ENCODE data around the gene WWC1. TPM values are rescaled to one million over a fixed set of nuclear protein-coding genes. Genes with fewer than 3 reads are reported as not detected.

The WWC1 gene
- total RNA-seq, 2 donors from 2014 or later, result 40.0 to 49.4 TPM

- no peaks in the 10 kb centered on the region for H3K9me3 ChIP-seq
- no peaks in the 10 kb centered on the region for H3K36me3 ChIP-seq (replicated peaks in 1 of 2; ENCODE audit: insufficient read depth in 1 of 2, low read depth in 2 of 2)
- no peak for DNase-seq
- 84 to 86% methylated on average over 3 of the region's 3 CpGs for WGBS, 2 donors
- H3K27me3 ChIP-seq, result no peaks in the 10 kb centered on the region
- intact Hi-C loops (cut with DNase I), result no loop called here
- ATAC-seq, result no peak
- H3K4me1 ChIP-seq, result peaks cover 42% of the 10 kb centered on the region
- TF ChIP-seq, protein P1, sequence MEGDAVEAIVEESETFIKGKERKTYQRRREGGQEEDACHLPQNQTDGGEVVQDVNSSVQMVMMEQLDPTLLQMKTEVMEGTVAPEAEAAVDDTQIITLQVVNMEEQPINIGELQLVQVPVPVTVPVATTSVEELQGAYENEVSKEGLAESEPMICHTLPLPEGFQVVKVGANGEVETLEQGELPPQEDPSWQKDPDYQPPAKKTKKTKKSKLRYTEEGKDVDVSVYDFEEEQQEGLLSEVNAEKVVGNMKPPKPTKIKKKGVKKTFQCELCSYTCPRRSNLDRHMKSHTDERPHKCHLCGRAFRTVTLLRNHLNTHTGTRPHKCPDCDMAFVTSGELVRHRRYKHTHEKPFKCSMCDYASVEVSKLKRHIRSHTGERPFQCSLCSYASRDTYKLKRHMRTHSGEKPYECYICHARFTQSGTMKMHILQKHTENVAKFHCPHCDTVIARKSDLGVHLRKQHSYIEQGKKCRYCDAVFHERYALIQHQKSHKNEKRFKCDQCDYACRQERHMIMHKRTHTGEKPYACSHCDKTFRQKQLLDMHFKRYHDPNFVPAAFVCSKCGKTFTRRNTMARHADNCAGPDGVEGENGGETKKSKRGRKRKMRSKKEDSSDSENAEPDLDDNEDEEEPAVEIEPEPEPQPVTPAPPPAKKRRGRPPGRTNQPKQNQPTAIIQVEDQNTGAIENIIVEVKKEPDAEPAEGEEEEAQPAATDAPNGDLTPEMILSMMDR (IDR thresholded peaks at IDR 0.05), result no peak
- TF ChIP-seq POLR2A (IDR thresholded peaks at IDR 0.05), result no peak
- no peak overlapping the region for H3K27ac ChIP-seq
- H3K4me3 ChIP-seq, result no peak overlapping the region
Observed at GRCh38 chr5:168342985-168343384, 51.5 kb downstream of the WWC1 start.

DNA sequence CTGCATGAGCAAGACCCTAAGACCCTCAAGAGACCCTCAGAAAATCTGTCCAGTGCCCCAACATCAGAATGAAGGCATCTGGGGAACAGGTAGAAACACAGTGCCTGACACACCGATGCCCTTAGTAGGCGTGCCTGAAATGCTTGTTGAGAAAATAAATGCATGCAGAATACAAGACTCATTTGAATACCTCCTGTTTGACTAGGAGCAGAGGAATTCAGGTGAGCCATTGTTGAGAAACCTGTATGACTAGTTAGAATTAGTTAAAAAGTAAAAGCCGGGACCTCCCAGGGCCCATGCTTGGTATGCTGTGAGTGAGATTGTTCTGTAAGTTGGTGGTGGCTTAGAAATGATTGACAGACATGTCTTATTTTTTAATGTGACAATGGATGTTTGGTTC lies 55.0 kb downstream of the WWC1 start:
- DNase-seq (peak; percentile 36 to 62 (median 53)), ATAC-seq (peak; percentile 97)
- no peaks in the 10 kb centered on the region for H3K27me3 ChIP-seq
- no peak for TF ChIP-seq POLR2A (IDR thresholded peaks at IDR 0.05)
- TF ChIP-seq, protein P1 (IDR thresholded peaks at IDR 0.05), result no peak
- intact Hi-C loops (cut with DNase I), result no loop called here
- WGBS, 2 donors, result 32% methylated on average over 1 to 3 of the region's 3 CpGs
- H3K27ac ChIP-seq, result peak overlapping the region; percentile 70 to 84 (median 74)
- no peak overlapping the region for H3K4me3 ChIP-seq
- no peaks in the 10 kb centered on the region for H3K36me3 ChIP-seq (replicated peaks in 1 of 2; ENCODE audit: insufficient read depth in 1 of 2, low read depth in 2 of 2)
- H3K4me1 ChIP-seq, result peaks cover 52% of the 10 kb centered on the region
- H3K9me3 ChIP-seq, result no peaks in the 10 kb centered on the region

DNA sequence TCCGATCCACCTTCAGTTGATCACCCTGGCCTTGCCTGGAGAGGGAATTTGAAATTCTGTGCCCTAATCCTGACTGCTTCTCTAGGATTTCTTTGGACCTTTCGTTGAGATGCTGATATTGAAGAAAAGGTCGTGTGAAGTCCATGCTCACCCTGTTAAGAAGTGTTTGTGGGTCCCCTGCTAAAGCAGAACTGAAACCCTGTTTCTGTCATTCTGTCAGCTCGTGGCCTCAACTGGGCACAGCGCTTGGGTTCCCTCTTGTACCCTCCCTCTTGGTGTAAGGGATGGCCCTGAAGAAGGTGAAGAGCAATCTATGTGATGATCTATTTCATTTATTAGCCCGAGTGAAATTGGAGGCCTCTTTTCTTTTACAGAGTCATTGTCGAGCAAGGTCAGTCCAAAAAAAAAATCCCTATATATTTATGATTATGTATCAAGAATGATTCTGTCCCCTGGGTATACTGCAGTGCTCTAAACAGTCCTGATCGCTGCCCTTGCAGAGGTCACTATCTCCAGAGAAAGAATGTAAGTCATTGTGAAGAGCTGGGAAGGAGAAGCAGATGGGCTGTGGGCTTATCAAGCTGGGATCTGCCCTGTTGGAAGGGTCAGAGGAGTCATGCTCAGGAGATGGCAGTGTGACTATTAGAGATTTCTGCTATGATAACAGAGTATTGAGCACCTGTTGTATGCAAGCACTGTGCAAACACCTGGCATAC lies 56.1 kb downstream of the WWC1 start:
- no peak for TF ChIP-seq POLR2A (IDR thresholded peaks at IDR 0.05)
- TF ChIP-seq, protein P1 (IDR thresholded peaks at IDR 0.05), result no peak
- Histone ChIP-seq H3K4me1 (peaks cover 52% of the 10 kb centered on the region), H3K27me3 (no peaks in the 10 kb centered on the region), H3K27ac (peak overlapping the region; percentile 70 to 84 (median 74)), H3K36me3 (replicated peaks in 1 of 2; ENCODE audit: insufficient read depth in 1 of 2, low read depth in 2 of 2) (no peaks in the 10 kb centered on the region), H3K9me3 (no peaks in the 10 kb centered on the region), H3K4me3 (no peak overlapping the region)
- intact Hi-C loops (cut with DNase I), result no loop called here
- WGBS, 2 donors, result 69 to 72% methylated on average over 8 of the region's 8 CpGs
- DNase-seq (no peak), ATAC-seq (no peak)

DNA sequence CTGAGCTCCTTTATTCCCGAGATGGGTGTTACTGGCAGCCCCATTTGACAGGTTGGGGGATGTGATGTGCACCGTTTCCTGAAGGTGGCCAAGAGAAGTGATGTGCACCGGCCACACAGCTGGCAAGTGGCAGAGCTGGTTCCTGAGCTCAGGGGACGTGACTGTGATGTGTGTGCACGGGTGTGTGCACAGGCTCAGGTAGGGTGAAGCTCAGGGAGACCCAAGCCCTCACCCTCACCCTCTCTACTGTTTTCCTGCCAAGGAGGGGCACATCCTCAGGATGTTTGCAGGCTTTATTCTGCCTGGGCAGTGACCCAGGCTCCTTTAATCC lies 56.6 kb downstream of the WWC1 start:
- peak overlapping the region; percentile 15 to 84 (median 70) for H3K27ac ChIP-seq
- no peaks in the 10 kb centered on the region for H3K9me3 ChIP-seq
- no peak overlapping the region for H3K4me3 ChIP-seq
- peaks cover 57% of the 10 kb centered on the region for H3K4me1 ChIP-seq
- ATAC-seq (no peak), DNase-seq (peak in 1 of 4 donors; percentile 12)
- intact Hi-C loops (cut with DNase I), result no loop called here
- 59 to 81% methylated on average over 5 of the region's 5 CpGs for WGBS, 2 donors
- TF ChIP-seq, protein P1 (IDR thresholded peaks at IDR 0.05), result no peak
- no peak for TF ChIP-seq POLR2A (IDR thresholded peaks at IDR 0.05)
- no peaks in the 10 kb centered on the region for H3K27me3 ChIP-seq
- H3K36me3 ChIP-seq (replicated peaks in 1 of 2; ENCODE audit: insufficient read depth in 1 of 2, low read depth in 2 of 2), result no peaks in the 10 kb centered on the region

DNA sequence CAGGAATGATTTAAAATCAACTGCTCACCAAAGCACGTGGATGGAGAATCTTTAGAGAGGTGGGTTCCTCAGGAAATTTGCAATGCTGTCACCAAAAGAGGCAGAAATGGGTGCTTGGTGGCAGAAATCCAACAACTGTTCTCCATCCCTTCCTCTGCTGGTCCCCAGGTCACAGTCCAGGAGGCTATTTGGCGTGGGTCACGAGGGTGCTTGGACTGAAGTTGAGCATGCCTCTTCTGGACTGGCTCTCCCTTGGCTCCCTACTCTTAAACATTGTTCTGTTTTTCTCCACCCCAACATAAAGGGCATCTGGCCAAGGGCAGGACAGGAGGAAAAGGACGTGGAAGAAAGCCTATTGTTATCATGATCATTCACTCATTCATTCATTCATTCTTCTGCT lies 58.9 kb downstream of the WWC1 start:
- no peak for DNase-seq
- Histone ChIP-seq H3K9me3 (no peaks in the 10 kb centered on the region), H3K27me3 (no peaks in the 10 kb centered on the region), H3K36me3 (replicated peaks in 1 of 2; ENCODE audit: insufficient read depth in 1 of 2, low read depth in 2 of 2) (no peaks in the 10 kb centered on the region), H3K27ac (no peak overlapping the region), H3K4me1 (peaks cover 62% of the 10 kb centered on the region), H3K4me3 (no peak overlapping the region)
- no peak for ATAC-seq
- intact Hi-C loops (cut with DNase I), result no loop called here
- TF ChIP-seq POLR2A (IDR thresholded peaks at IDR 0.05), result no peak
- TF ChIP-seq, protein P1 (IDR thresholded peaks at IDR 0.05), result no peak
- 81 to 93% methylated on average over 4 of the region's 4 CpGs for WGBS, 2 donors

Data from body of pancreas (tissue), 4 donors.